Neural progenitor cell (in vitro differentiated cells): ENCODE data around the gene ZNF513. TPM values are rescaled to one million over a fixed set of nuclear protein-coding genes. Genes with fewer than 3 reads are reported as not detected.

Experiments used
- DNase-seq: peaks from one replicate; pipeline ENCODE4 v3.0.0-alpha.2; 2016; ENCODE audit warnings: low spot score
- H2AFZ ChIP-seq: fragments of 200-600 bp; sonication (generic); replicated peaks from 2 replicates; pipeline ENCODE4 v1.6.1; 2016; ENCODE audit warnings: antibody characterized with exemption
- H3F3A ChIP-seq: fragments of 200-600 bp; sonication (generic); 2 replicates; pipeline ENCODE4 v1.6.1; 2016; ENCODE audit warnings: antibody characterized with exemption, low read depth
- H3K27ac ChIP-seq: fragments of 200-600 bp; sonication (generic); 2 replicates; pipeline ENCODE4 v1.5.1; 2016; ENCODE audit warnings: mild to moderate bottlenecking
- H3K27me3 ChIP-seq: fragments of 200-600 bp; sonication (generic); 2 replicates; pipeline ENCODE4 v1.6.1; 2016; ENCODE audit warnings: mild to moderate bottlenecking, moderate library complexity
- H3K36me3 ChIP-seq: fragments of 200-600 bp; sonication (generic); 2 replicates; pipeline ENCODE4 v1.5.1; 2016
- H3K4me1 ChIP-seq: fragments of 200-600 bp; sonication (generic); 2 replicates; pipeline ENCODE4 v1.6.1; 2016; ENCODE audit warnings: mixed run types
- H3K4me2 ChIP-seq: fragments of 200-600 bp; sonication (generic); 2 replicates; pipeline ENCODE4 v1.6.1; 2016
- H3K4me3 ChIP-seq: fragments of 200-600 bp; sonication (generic); 2 replicates; pipeline ENCODE4 v1.5.1; 2016
- H3K79me2 ChIP-seq: fragments of 200-600 bp; sonication (generic); 2 replicates; pipeline ENCODE4 v1.6.1; 2016; ENCODE audit warnings: low read depth
- H3K9ac ChIP-seq: fragments of 200-600 bp; sonication (generic); 2 replicates; pipeline ENCODE4 v1.6.1; 2016
- H3K9me3 ChIP-seq: fragments of 200-600 bp; sonication (generic); 2 replicates; pipeline ENCODE4 v1.5.1; 2016; ENCODE audit warnings: low read depth
- H4K20me1 ChIP-seq: fragments of 200-600 bp; sonication (generic); 2 replicates; pipeline ENCODE4 v1.6.1; 2016; ENCODE audit warnings: low read depth
- H3K27ac Mint-ChIP-seq: 3 replicates; pipeline ENCODE4 v1.8.0; 2021; ENCODE audit warnings: mixed read lengths
- H3K27me3 Mint-ChIP-seq: 2 replicates; pipeline ENCODE4 v1.8.0; 2022; ENCODE audit warnings: low read depth, mild to moderate bottlenecking, inconsistent platforms, moderate library complexity, mixed read lengths; ENCODE audit not compliant: insufficient read depth
- H3K36me3 Mint-ChIP-seq: 3 replicates; pipeline ENCODE4 v1.8.0; 2021; ENCODE audit warnings: mixed read lengths
- H3K4me1 Mint-ChIP-seq: 3 replicates; pipeline ENCODE4 v1.8.0; 2021; ENCODE audit warnings: mixed read lengths
- H3K4me3 Mint-ChIP-seq: 3 replicates; pipeline ENCODE4 v1.8.0; 2021; ENCODE audit warnings: mild to moderate bottlenecking, moderate library complexity, mixed read lengths
- H3K9me3 Mint-ChIP-seq: 3 replicates; pipeline ENCODE4 v1.8.0; 2020; ENCODE audit warnings: mixed read lengths
- CTCF ChIP-seq: fragments of 200-600 bp; sonication (generic); IDR thresholded peaks from 2 replicates; pipeline ENCODE4 v1.5.1; 2017; ENCODE audit warnings: antibody characterized with exemption, mild to moderate bottlenecking
- EZH2 ChIP-seq: fragments of 200-600 bp; sonication (generic); IDR thresholded peaks from 2 replicates; pipeline ENCODE4 v1.6.1; 2017; ENCODE audit warnings: antibody characterized with exemption, mild to moderate bottlenecking, moderate library complexity
- EZH2phosphoT487 ChIP-seq: fragments of 200-600 bp; sonication (generic); IDR thresholded peaks from 2 replicates; pipeline ENCODE4 v1.6.1; 2017; ENCODE audit warnings: antibody characterized with exemption
- total RNA-seq: library from RNA; depleted of rRNA; stranded (reverse); fragments of >200 nt; gene quantifications from 2 replicates; pipeline ENCODE4 v1.2.3, GENCODE V29; 2015; ENCODE audit warnings: low replicate concordance

The ZNF513 gene
- total RNA-seq, 1 donor from 2014 or later, result 6.1 TPM

- Mint-ChIP-seq H3K4me3 (peak overlapping the region; percentile 35), H3K4me1 (peaks cover 22% of the 10 kb centered on the region), H3K27me3 (peaks cover 12% of the 10 kb centered on the region), H3K27ac (no peak overlapping the region), H3K9me3 (no peaks in the 10 kb centered on the region), H3K36me3 (peaks cover 29% of the 10 kb centered on the region)
- Histone ChIP-seq H4K20me1 (peaks cover 23% of the 10 kb centered on the region), H3K4me2 (no peak overlapping the region), H3K9me3 (no peaks in the 10 kb centered on the region), H3K9ac (no peak overlapping the region), H3K79me2 (peaks cover 45% of the 10 kb centered on the region), H3K27ac (no peak overlapping the region), H3K27me3 (no peaks in the 10 kb centered on the region), H3K4me3 (no peak overlapping the region), H3F3A (peaks cover 22% of the 10 kb centered on the region), H3K36me3 (peaks cover 4% of the 10 kb centered on the region), H3K4me1 (peaks cover 11% of the 10 kb centered on the region), H2AFZ (no peak overlapping the region)
- DNase-seq, result no peak
- TF ChIP-seq EZH2, result no peak
- TF ChIP-seq CTCF, result no peak
Observed at GRCh38 chr2:27372937-27373336, 7.6 kb downstream of the ZNF513 start.

- H3K9ac ChIP-seq, result peak overlapping the region; percentile 95
- H3K27ac ChIP-seq, result no peak overlapping the region
- no peaks in the 10 kb centered on the region for H3K27me3 ChIP-seq
- H3K9me3 ChIP-seq, result no peaks in the 10 kb centered on the region
- H3K36me3 Mint-ChIP-seq, result peaks cover 33% of the 10 kb centered on the region
- peaks cover 23% of the 10 kb centered on the region for H4K20me1 ChIP-seq
- peaks cover 12% of the 10 kb centered on the region for H3F3A ChIP-seq
- peaks cover 48% of the 10 kb centered on the region for H3K79me2 ChIP-seq
- H3K27me3 Mint-ChIP-seq, result peaks cover 6% of the 10 kb centered on the region
- H3K4me3 Mint-ChIP-seq, result peak overlapping the region; percentile 99
- peaks cover 19% of the 10 kb centered on the region for H3K4me1 Mint-ChIP-seq
- peak overlapping the region; percentile 84 for H3K4me3 ChIP-seq
- no peaks in the 10 kb centered on the region for H3K9me3 Mint-ChIP-seq
- DNase-seq, result no peak
- H2AFZ ChIP-seq, result peak overlapping the region; percentile 37
- H3K36me3 ChIP-seq, result peaks cover 4% of the 10 kb centered on the region
- H3K4me1 ChIP-seq, result peaks cover 11% of the 10 kb centered on the region
- H3K4me2 ChIP-seq, result peak overlapping the region; percentile 78
- TF ChIP-seq EZH2phosphoT487 (no peak), CTCF (no peak), EZH2 (no peak)
- peak overlapping the region; percentile 94 for H3K27ac Mint-ChIP-seq
Observed at GRCh38 chr2:27370816-27371620, 9.5 kb downstream of the ZNF513 start.

GRCh38 chr2:27370026-27370815, 10.3 kb downstream of the ZNF513 start, which contains the start of the genes EIF2B4 and SNX17:
EIF2B4 (minus strand) TSS chr2:27370338; CDS start chr2:27370314, 24 bp downstream.
SNX17 (plus strand) TSS chr2:27370616; CDS start chr2:27370744, 128 bp downstream.
- H3K4me2 ChIP-seq, result peak within 1 kb of the TSS; percentile 97
- peak; percentile 99 for DNase-seq
- H4K20me1 ChIP-seq, result peaks cover 23% of the 10 kb centered on the region
- peak within 1 kb of the TSS; percentile 96 for H3K27ac Mint-ChIP-seq
- peak within 1 kb of the TSS; percentile 75 for H2AFZ ChIP-seq
- H3K36me3 Mint-ChIP-seq, result peaks cover 32% of the 10 kb centered on the region
- peak within 1 kb of the TSS; percentile 95 for H3K9ac ChIP-seq
- H3K9me3 Mint-ChIP-seq, result no peaks in the 10 kb centered on the region
- H3K9me3 ChIP-seq, result no peaks in the 10 kb centered on the region
- H3K4me1 Mint-ChIP-seq, result peaks cover 19% of the 10 kb centered on the region
- H3F3A ChIP-seq, result peaks cover 12% of the 10 kb centered on the region
- H3K36me3 ChIP-seq, result peaks cover 4% of the 10 kb centered on the region
- peaks cover 11% of the 10 kb centered on the region for H3K4me1 ChIP-seq
- H3K27ac ChIP-seq, result no peak within 1 kb of the TSS
- TF ChIP-seq CTCF (peak; percentile 75), EZH2phosphoT487 (no peak)
- H3K79me2 ChIP-seq, result peaks cover 48% of the 10 kb centered on the region
- no peaks in the 10 kb centered on the region for H3K27me3 ChIP-seq
- H3K4me3 Mint-ChIP-seq, result peak within 1 kb of the TSS; percentile 99
- peak within 1 kb of the TSS; percentile 84 for H3K4me3 ChIP-seq
- peaks cover 6% of the 10 kb centered on the region for H3K27me3 Mint-ChIP-seq
